Naive thymus-derived CD8-positive, alpha-beta T cell (primary cell): ENCODE results near the gene GCM1. TPM values are rescaled to one million over a fixed set of nuclear protein-coding genes. Genes with fewer than 3 reads are reported as not detected.

Experiments
- ATAC-seq, 2 donors: fragments of 150-1000 bp; cut with Tn5 transposase in 1 of 2; sonication (Bioruptor Pico), chemical (Tn5 transposase) in 1 of 2; 1 replicate in 1 of 2; 2 replicates in 1 of 2; pipeline ENCODE4 v1.10.0; 2021; ENCODE audit warnings: mild to moderate bottlenecking in 2 of 2, moderate library complexity in 2 of 2
- POLR2A ChIA-PET: fragments of 350-600 bp; sonication (Branson Sonifier 250); formaldehyde crosslinking; loops from one replicate; lab custom pipeline; 2021; ENCODE audit warnings: antibody characterized with exemption; lab: Charles Lee
- DNase-seq, 10 donors: peaks; one replicate each; pipeline versions ENCODE4 v3.0.0 to v3.0.0-alpha.2; 2020 to 2022
- H3K27ac Mint-ChIP-seq, 10 donors: one replicate each; pipeline ENCODE4 v1.8.0; 2020 to 2022; ENCODE audit warnings: mild to moderate bottlenecking in 10 of 10, mixed read lengths in 10 of 10, moderate library complexity in 4 of 10, inconsistent platforms in 1 of 10
- H3K27me3 Mint-ChIP-seq, 5 donors: one replicate each; pipeline ENCODE4 v1.8.0; 2021 to 2022; ENCODE audit warnings: mixed read lengths in 5 of 5
- H3K36me3 Mint-ChIP-seq, 3 donors: one replicate each; pipeline ENCODE4 v1.8.0; 2020 to 2022; ENCODE audit warnings: mixed read lengths in 3 of 3, mild to moderate bottlenecking in 2 of 3, inconsistent platforms in 1 of 3
- H3K4me1 Mint-ChIP-seq, 4 donors: one replicate each; pipeline ENCODE4 v1.8.0; 2021 to 2022; ENCODE audit warnings: mixed read lengths in 4 of 4
- H3K4me3 Mint-ChIP-seq, 10 donors: one replicate each; pipeline ENCODE4 v1.8.0; 2020 to 2022; ENCODE audit warnings: mild to moderate bottlenecking in 10 of 10, mixed read lengths in 10 of 10, moderate library complexity in 6 of 10, inconsistent platforms in 1 of 10
- H3K9me3 Mint-ChIP-seq, 9 donors: one replicate each; pipeline ENCODE4 v1.8.0; 2020 to 2022; ENCODE audit warnings: mixed read lengths in 9 of 9, mild to moderate bottlenecking in 3 of 9, inconsistent platforms in 1 of 9, moderate library complexity in 1 of 9
- polyA plus RNA-seq, 3 donors: library from polyadenylated mRNA; unstranded; fragments of 300-500 nt; fragmentation: Illumina TruSeq; gene quantifications; one replicate each; pipeline ENCODE4 v1.2.3, GENCODE V29; 2021
- total RNA-seq, 8 experiments: library from RNA in 2 of 8; stranded (reverse) in 2 of 8; gene quantifications; one replicate each; pipeline ENCODE4 v1.2.3 and lab custom pipeline; 2021 to 2026

GCM1 gene
- total and polyA plus RNA-seq, 5 experiments from 2014 or later: 0.27 TPM; not detected in 4

DNA sequence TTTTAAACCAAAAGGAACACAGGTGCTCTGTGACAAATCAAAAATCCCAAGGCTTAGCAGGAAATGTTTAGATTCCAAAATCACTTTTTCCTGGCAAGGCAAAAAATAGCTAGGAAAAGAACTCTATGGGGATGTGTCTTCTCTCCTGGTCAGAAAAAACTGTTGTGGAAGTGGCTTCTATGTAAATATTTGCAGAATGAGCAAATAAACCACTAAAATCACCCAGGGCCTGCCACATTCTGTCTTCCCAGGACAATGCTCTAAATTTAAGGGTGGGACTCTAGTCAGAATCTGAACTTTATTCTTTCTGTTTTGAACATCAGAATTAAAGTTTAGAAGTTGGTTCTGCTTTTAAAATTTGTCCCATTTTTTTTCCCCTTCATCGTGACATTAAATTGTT, 29.3 kb downstream of the GCM1 start:
- no peak for DNase-seq
- Mint-ChIP-seq H3K9me3 (peaks cover 0 to 13% (median 5%) of the 10 kb centered on the region in 9 donors), H3K36me3 (peaks cover 0 to 8% (median 2%) of the 10 kb centered on the region in 3 donors), H3K4me3 (no peak overlapping the region), H3K4me1 (peaks cover 0 to 2% (median 0%) of the 10 kb centered on the region in 4 donors), H3K27ac (no peak overlapping the region), H3K27me3 (peaks cover 0 to 13% (median 0%) of the 10 kb centered on the region in 5 donors)
- POLR2A ChIA-PET: no interaction called here
- no peak for ATAC-seq

DNA sequence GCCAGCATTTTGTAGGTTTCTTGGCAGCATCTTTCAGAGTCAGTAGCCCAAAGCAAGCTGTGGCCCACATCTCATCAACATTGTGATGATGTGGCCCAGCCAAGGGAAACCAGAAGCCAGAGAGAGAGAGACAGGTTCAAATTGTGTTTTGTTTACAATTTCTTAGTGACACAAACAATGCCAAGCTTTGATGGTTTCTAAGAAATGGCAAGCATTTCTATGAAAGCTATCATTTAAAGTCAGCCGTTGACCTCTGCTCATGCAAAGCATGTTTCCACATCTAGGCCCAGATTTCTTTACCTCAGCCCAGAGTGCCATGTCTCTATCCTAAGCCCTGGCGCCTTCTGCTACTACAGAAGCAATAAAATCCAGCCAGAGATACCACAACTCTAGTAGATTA, 32.9 kb downstream of the GCM1 start:
- H3K27ac Mint-ChIP-seq: no peak overlapping the region
- peaks cover 0 to 9% (median 0%) of the 10 kb centered on the region in 5 donors for H3K27me3 Mint-ChIP-seq
- peaks cover 0 to 8% (median 2%) of the 10 kb centered on the region in 3 donors for H3K36me3 Mint-ChIP-seq
- DNase-seq: no peak
- ATAC-seq: no peak
- peaks cover 5 to 8% (median 6%) of the 10 kb centered on the region in 4 donors for H3K4me1 Mint-ChIP-seq
- H3K9me3 Mint-ChIP-seq: peaks cover 0 to 13% (median 5%) of the 10 kb centered on the region in 9 donors
- POLR2A ChIA-PET: no interaction called here
- H3K4me3 Mint-ChIP-seq: no peak overlapping the region

DNA sequence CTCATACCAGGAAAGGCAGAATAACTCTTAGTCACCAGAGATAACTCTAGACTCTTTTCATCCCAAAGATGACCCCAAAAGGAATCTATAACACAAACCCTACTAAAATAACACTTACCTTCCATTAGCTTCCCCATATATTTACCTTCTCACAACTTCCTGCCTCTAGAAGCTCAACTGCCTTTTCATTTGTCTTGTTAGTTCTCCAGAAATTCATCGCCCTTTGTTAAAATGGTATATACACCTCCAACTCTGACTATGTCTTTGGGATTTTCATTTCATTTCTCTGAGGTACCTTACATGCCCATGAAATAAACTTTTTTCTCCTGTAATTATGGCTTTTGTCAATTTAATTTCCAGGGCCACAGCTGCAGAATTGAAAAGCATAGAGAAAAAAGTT, 33.5 kb downstream of the GCM1 start:
- ATAC-seq (no peak), DNase-seq (no peak)
- POLR2A ChIA-PET: no interaction called here
- Mint-ChIP-seq H3K36me3 (peaks cover 0 to 8% (median 2%) of the 10 kb centered on the region in 3 donors), H3K27ac (no peak overlapping the region), H3K9me3 (peaks cover 0 to 13% (median 5%) of the 10 kb centered on the region in 9 donors), H3K27me3 (peaks cover 0 to 9% (median 0%) of the 10 kb centered on the region in 5 donors), H3K4me3 (no peak overlapping the region), H3K4me1 (peaks cover 5 to 8% (median 6%) of the 10 kb centered on the region in 4 donors)

DNA sequence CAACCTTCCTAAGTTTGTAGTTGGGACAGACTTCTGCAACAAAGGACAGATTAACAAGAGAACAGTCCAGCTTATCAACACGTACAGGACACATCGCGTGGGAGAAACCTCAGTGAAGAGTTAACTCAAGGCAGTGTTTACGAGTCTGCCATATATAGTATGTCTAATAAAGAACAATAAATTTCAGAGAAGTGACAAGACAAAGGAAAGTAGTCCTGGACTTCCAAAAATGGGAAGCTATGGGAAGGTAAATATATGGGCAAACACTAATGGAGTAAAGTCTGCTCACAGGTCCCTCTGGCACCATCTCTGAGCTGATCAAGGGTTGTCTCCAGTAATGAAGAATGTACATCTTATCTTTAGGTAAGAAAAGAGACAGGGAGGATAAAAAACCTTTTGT, 34.9 kb downstream of the GCM1 start:
- H3K4me3 Mint-ChIP-seq: no peak overlapping the region
- H3K36me3 Mint-ChIP-seq: peaks cover 0 to 8% (median 2%) of the 10 kb centered on the region in 3 donors
- POLR2A ChIA-PET: no interaction called here
- ATAC-seq: no peak
- peaks cover 3 to 8% (median 6%) of the 10 kb centered on the region in 4 donors for H3K4me1 Mint-ChIP-seq
- DNase-seq: no peak
- H3K27ac Mint-ChIP-seq: no peak overlapping the region
- peaks cover 0 to 13% (median 5%) of the 10 kb centered on the region in 9 donors for H3K9me3 Mint-ChIP-seq
- H3K27me3 Mint-ChIP-seq: peaks cover 0 to 6% (median 0%) of the 10 kb centered on the region in 5 donors

DNA sequence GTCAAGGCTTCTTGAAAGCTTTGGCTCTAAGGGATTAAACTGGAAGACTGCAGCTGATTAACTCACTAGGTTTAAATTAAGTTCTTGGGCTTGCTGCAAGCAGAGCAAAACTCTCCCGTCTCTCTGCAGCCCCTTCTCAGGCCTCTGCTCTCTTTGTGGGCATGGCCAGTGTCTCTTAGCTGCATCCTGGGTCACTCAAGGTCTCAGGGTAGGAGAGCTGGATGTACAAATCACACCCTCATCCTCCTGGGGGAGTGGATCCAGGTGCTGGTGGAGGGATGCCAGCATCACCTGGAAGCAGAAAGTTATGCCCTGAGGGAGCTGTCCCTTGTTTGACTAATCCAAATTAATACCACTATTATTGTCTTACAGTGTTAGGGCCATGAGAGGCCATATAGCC, 35.8 kb downstream of the GCM1 start:
- H3K27ac Mint-ChIP-seq: peak overlapping the region in 1 of 10 donors; percentile 6
- no peak for ATAC-seq

DNA sequence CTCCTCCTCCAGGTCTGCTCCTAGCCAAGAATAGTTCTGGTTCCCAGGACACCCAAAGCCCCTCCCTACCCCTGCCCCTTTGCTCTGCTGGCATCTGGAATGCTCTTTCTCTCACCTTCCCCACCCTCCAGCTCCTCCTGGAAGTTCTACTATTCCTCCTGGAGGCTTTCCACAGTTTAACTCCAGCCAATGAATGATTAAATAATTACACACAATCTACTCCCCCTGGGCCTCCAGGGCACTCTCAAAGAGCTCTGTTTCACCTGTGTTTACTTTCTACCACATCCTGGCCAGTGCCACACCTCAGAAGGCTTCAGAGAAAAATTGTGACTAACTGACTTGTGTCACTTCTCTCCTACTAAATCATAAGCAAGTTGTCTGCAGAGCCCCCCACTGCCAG, 36.2 kb downstream of the GCM1 start:
- ATAC-seq (no peak), DNase-seq (no peak)
- POLR2A ChIA-PET: no interaction called here
- Mint-ChIP-seq H3K4me1 (peaks cover 3 to 8% (median 6%) of the 10 kb centered on the region in 4 donors), H3K36me3 (peaks cover 0 to 8% (median 2%) of the 10 kb centered on the region in 3 donors), H3K4me3 (no peak overlapping the region), H3K27ac (peak overlapping the region in 2 of 10 donors; percentile 6 to 55), H3K27me3 (peaks cover 0 to 6% (median 0%) of the 10 kb centered on the region in 5 donors), H3K9me3 (peaks cover 0 to 13% (median 5%) of the 10 kb centered on the region in 9 donors)

More for the DNA sequence above, 35.8 kb downstream of the GCM1 start:
- Mint-ChIP-seq H3K27me3 (peaks cover 0 to 6% (median 0%) of the 10 kb centered on the region in 5 donors), H3K9me3 (peaks cover 0 to 13% (median 5%) of the 10 kb centered on the region in 9 donors), H3K36me3 (peaks cover 0 to 8% (median 2%) of the 10 kb centered on the region in 3 donors), H3K4me1 (peaks cover 3 to 8% (median 6%) of the 10 kb centered on the region in 4 donors), H3K4me3 (no peak overlapping the region)
- DNase-seq: no peak
- POLR2A ChIA-PET: no interaction called here

DNA sequence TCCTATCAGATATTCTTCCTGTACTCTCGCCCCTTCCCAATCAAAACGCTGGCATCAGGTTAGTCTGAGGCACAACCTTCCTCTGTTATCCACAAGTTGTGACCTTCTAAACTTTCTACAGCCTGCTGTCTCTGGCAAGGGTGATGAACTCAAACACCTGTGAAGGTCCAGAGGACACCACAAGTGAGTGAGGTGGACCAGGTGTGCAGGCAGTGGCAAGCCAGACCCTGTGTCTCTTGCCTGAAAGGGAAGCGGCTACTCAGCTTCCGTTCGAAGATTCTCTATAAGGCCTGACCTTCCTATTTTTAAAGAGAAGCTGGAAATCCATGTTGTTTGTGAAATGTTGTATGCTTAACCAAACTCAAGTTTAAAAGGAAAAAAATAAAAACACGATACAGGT, 36.8 kb downstream of the GCM1 start:
- H3K4me3 Mint-ChIP-seq: no peak overlapping the region
- POLR2A ChIA-PET: no interaction called here
- H3K27ac Mint-ChIP-seq: no peak overlapping the region
- H3K4me1 Mint-ChIP-seq: peaks cover 3 to 8% (median 6%) of the 10 kb centered on the region in 4 donors
- peaks cover 0 to 13% (median 5%) of the 10 kb centered on the region in 9 donors for H3K9me3 Mint-ChIP-seq
- DNase-seq: no peak
- H3K27me3 Mint-ChIP-seq: peaks cover 0 to 6% (median 0%) of the 10 kb centered on the region in 5 donors
- peaks cover 0 to 8% (median 2%) of the 10 kb centered on the region in 3 donors for H3K36me3 Mint-ChIP-seq
- no peak for ATAC-seq

DNA sequence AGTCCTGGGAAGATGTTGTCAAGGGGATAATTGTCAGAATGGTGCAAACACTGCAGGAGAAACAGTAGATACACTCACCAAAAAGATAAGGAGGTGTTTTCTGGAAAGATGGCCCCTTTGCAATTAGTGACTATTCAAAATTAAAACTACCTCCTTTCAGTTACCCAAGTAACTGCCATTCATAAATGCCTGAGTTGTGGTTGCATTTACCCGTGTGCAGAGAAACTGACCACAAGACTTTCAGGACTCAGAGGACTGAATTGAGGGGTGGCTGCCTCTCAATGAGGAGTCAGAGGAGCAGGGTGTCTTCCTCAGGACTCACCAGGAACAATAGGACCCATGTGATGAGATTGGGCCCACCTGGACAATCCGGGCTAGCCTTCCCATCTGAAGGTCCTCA, 39.0 kb downstream of the GCM1 start:
- POLR2A ChIA-PET: no interaction called here
- Mint-ChIP-seq H3K36me3 (no peaks in the 10 kb centered on the region), H3K27me3 (no peaks in the 10 kb centered on the region), H3K4me1 (peaks cover 3 to 8% (median 6%) of the 10 kb centered on the region in 4 donors), H3K4me3 (no peak overlapping the region), H3K27ac (no peak overlapping the region), H3K9me3 (no peaks in the 10 kb centered on the region)
- ATAC-seq (no peak), DNase-seq (no peak)

DNA sequence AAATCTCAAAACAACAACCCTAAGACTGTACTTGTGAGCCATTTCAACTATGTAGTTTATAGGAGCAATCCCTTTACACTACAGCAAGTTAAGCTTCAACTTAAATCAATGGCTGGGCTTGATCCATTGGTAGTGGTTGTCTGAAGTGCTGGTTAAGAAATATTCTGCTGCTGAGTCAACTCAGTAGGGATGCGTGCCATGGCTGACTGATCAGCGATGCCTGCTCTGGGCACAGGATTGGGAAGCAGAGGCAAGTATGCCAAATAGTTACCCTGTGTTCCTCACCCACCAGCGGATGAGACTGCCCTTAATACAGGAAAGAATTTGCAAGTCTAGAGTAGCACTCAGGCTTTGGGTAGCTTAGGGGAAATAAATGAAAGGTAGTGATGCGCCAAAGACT, 41.5 kb downstream of the GCM1 start:
- POLR2A ChIA-PET: no interaction called here
- Mint-ChIP-seq H3K27ac (no peak overlapping the region), H3K9me3 (no peaks in the 10 kb centered on the region), H3K4me3 (no peak overlapping the region), H3K4me1 (no peaks in the 10 kb centered on the region), H3K27me3 (no peaks in the 10 kb centered on the region), H3K36me3 (peaks cover 0 to 1% (median 0%) of the 10 kb centered on the region in 3 donors)
- DNase-seq: no peak
- ATAC-seq: no peak

DNA sequence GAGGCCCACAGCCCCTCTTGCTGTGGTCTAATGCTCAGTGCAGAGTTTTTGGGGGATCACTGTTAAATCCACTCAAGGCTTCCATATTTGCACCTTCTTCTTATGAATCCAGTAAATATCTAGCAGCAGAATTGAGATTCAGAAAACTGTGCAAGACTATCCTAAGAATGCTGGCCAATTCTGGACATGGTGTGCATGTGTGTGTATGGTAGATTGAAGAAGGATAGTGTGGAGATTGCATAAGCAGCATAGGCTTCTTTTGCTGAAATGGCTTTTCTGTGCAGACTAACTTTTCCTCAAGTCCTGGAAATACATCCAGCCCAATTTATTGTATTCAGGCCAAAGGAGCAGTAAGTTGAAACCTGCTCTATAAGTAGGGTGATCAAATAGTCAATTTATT, 43.7 kb downstream of the GCM1 start:
- Mint-ChIP-seq H3K27ac (no peak overlapping the region), H3K9me3 (no peaks in the 10 kb centered on the region), H3K36me3 (peaks cover 0 to 19% (median 7%) of the 10 kb centered on the region in 3 donors), H3K27me3 (no peaks in the 10 kb centered on the region), H3K4me1 (no peaks in the 10 kb centered on the region), H3K4me3 (no peak overlapping the region)
- DNase-seq (no peak), ATAC-seq (no peak)
- POLR2A ChIA-PET: no interaction called here

DNA sequence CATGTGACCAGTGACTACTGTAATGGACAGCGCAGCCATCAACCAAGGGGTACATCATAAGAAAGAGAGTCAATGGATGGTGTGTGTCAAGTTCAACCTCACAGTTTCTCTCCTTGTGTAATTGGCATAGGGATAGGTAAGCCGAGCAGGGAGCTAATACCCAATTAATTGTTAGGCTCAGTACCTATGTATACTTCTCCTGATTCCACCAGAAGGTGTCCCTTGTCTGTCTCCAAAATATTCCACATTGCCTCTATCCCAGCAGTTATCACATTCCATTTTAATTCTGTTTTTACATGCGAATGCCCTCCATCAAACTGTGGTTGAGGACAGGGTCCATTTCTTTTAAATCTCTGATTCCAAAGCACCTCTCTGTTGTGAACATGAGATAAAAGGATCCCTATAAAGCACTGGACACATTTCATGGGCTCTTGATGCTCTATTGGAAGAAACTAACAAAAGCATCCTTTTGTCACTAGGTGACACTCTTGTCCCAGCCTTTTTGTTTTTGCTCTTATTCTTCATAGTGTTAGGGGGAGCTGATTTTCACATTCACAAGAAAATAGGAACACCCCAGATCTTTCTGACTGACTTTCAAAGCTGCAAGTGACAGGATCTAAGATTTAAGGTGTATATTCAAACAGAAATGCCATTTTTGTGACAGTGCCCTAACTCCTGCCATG, 44.5 kb downstream of the GCM1 start:
- ATAC-seq (no peak), DNase-seq (no peak)
- no peaks in the 10 kb centered on the region for H3K9me3 Mint-ChIP-seq
- H3K27me3 Mint-ChIP-seq: no peaks in the 10 kb centered on the region
- peaks cover 0 to 26% (median 7%) of the 10 kb centered on the region in 3 donors for H3K36me3 Mint-ChIP-seq
- no peak overlapping the region for H3K27ac Mint-ChIP-seq
- no peaks in the 10 kb centered on the region for H3K4me1 Mint-ChIP-seq
- POLR2A ChIA-PET: no interaction called here
- no peak overlapping the region for H3K4me3 Mint-ChIP-seq

DNA sequence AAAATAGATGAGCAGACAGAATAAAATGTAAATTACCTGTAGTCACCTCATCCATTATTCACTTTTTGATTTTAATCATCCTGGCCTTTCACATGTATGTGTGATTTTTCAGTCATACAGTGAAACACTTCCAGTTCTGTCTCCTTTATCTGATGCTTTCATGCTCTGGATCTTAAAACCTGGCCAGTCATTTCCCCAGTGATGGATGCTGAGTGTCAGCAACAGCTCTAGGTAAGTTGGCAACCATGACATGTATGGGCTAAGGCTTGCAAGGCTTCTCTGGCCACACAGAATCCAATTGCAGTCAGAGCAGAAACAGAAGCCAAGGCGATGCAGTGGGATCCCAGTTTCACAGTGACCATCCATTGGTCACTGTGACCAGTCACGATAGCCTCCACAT, 47.6 kb downstream of the GCM1 start:
- ATAC-seq (no peak), DNase-seq (no peak)
- H3K36me3 Mint-ChIP-seq: peaks cover 0 to 51% (median 16%) of the 10 kb centered on the region in 3 donors
- no peaks in the 10 kb centered on the region for H3K27me3 Mint-ChIP-seq
- no peaks in the 10 kb centered on the region for H3K4me1 Mint-ChIP-seq
- H3K9me3 Mint-ChIP-seq: no peaks in the 10 kb centered on the region
- no peak overlapping the region for H3K4me3 Mint-ChIP-seq
- POLR2A ChIA-PET: no interaction called here
- H3K27ac Mint-ChIP-seq: peak overlapping the region in 3 of 10 donors; percentile 23 to 76 (median 74)

DNA sequence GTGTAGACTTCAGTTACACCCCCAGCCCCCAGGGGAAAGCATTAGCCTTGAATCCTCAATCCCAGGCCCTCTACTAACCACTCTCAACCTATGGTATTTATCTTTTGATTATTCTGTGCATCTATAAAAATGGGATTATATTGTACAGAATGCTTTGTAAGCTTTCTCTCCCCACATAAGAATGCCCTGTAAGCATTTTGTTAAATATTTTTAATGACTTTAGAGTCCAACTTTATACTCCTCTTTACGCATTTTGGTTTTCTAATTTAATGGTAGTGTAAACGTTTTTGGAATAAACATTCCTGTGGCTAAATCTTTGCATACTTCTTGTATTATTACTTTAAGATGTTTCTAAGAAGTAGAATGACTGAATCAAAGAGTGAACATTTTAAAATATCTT, 48.1 kb downstream of the GCM1 start:
- H3K27ac Mint-ChIP-seq: peak overlapping the region in 4 of 10 donors; percentile 22 to 76 (median 58)
- POLR2A ChIA-PET: no interaction called here
- no peak for ATAC-seq
- no peaks in the 10 kb centered on the region for H3K27me3 Mint-ChIP-seq
- no peaks in the 10 kb centered on the region for H3K4me1 Mint-ChIP-seq
- H3K9me3 Mint-ChIP-seq: no peaks in the 10 kb centered on the region
- no peak for DNase-seq
- peaks cover 0 to 56% (median 21%) of the 10 kb centered on the region in 3 donors for H3K36me3 Mint-ChIP-seq
- no peak overlapping the region for H3K4me3 Mint-ChIP-seq
